CMK (cell line): ENCODE data around the gene SLC39A13.

Experiments
- DNase-seq: peaks from one replicate; pipeline ENCODE4 v3.0.0-alpha.2; 2010; ENCODE audit warnings: low read depth

SLC39A13 gene

DNA sequence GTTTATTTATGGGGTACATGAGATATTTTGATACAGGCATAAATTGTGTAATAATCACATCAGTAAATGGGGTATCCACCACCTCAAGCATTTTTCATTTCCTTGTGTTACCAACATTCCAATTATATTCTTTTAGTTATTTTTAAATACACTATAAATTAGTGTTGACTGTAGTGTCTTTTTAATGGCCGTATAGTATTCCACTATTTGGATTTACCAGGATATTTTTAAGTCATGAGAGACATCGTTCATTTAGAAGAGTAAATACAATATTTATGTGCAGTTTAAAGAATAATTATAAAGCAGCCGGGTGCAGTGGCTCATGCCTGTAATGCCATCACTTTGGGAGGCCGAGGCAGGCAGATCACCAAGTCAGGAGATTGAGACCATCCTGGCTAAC is 23.9 kb upstream of the SLC39A13 start:
- no peak for DNase-seq

DNA sequence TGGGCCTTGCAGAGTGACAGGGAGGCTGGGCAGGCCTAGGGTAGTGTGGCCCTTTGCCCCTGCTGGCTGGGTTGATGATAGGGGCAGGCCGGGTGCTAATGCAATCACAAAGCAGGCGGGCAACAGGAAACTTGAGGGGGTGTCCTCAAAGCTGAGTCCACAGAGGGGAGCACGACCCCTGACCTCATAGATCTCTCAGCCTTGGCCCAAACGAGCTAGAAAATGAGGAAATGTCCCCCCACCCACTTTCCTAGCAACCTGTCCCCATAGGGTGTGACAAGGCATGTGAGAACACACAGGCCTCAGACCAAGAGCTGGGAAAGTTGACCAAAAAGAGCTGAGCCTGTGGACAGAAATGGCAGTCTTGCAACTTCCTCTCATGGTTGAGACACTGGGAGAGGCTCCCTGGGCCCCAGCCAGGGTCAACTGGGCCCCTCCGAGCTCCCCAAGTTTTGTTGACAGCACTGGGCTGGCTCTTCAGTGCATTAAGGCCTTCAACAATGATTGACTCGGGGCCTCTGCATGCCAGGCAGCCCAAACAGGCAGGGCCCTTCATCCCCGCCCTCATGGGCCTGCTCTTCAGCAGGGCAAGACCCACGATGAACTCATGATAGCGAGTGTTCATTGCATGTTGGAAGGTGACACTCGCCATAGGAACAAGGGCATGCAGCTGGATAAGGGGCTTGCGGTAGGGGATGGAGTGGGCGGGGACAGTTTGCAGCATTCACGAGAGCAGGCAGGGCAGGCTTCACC is 20.3 kb upstream of the SLC39A13 start:
- no peak for DNase-seq

DNA sequence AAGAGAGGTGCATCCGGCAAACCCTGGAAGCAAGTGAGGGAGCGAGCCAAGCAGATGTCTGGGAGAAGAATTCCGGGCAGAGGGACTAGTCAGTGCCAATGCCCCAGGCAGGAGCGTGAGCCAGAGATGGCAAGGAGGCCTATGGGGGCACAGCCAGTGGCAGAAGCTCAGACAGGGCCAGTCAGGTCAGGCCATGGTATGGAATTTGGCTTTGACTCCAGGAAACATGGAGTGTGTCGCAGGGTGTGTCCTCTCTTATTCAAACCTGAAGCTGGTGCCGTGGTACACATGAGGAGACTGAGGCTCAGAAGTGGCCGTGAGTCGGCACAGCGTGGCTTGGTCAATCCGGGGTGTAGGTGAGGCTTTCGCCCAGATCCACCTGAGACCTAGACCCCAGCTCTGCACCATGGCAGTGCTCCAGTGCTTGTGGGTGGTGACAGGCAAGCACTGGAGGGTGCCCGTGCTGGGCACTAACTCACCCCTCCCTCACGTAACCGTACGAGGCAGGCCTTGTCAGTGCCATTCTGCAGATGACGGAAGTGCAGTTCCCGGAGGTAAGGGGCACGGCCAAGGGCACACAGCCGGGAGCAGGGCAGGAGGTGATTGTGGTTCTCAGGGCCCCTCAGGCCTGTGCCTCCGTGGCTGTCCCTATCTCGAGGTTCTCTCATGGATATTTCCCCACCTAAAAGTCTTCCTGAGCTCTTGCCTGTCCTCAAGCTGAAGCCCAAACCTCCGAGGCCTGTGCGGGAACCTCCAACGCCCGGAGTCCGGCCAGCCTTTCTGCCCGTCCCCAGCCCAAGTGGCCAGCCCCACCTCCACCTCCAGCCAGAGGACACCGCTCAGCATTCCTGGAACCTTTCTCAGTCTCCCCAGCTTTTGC is 19.5 kb upstream of the SLC39A13 start:
- DNase-seq, result no peak

GRCh38 chr11:47389577-47390421 is 18.6 kb upstream of the SLC39A13 start:
- DNase-seq, result no peak

DNA sequence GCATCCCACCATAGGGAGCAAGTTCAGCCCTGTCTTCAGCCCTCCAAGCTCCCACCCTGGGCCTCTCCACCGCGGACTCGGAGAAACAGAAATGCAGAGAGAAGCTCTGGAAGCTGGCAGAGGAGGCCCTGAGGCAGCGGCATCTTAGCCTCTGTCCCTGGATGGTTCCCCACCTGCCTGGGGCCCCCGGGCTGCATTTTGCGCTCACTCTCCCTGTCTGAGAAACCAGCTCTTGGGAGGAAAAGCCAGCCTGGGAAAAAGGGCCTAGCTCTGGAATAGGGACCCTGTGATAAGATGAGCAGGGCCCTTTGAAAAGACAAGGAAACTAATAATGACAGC is 18.0 kb upstream of the SLC39A13 start:
- no peak for DNase-seq

- no peak for DNase-seq
Observed at GRCh38 chr11:47391077-47391583, 17.3 kb upstream of the SLC39A13 start.

DNA sequence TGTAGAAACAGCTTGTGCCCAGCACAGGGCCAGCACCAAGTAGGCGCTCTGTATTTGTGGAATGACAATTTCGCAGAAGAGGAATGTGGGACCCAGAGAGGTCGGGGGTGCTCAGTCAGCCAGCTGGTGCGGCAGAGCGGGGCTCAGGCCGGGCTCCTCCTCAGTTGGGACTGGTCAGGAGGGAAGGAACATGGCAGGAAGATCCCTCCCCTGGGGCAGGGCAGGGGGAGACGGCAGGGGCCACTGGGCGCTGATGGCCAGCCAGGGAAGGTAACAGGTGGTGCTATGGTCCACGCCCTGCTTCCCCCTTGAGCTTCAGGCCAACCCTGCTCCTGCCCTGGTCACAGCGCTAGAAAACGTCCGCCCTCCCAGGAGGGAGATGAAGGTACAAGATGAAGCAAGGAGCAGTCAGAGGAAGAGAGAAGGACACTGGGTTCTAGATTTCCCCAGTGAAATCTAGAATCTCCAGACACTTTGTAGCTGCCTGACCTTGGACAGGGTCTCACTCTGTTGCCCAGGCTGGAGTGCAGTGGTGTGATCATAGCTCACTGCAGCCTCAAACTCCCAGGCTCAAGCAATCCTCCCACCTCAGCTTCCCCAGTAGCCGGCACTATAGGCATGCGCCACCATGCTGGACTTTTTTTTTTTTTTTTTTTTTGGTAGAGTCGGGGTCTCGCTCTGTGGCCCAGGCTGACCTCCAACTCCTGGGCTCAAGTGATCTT is 16.5 kb upstream of the SLC39A13 start:
- no peak for DNase-seq

DNA sequence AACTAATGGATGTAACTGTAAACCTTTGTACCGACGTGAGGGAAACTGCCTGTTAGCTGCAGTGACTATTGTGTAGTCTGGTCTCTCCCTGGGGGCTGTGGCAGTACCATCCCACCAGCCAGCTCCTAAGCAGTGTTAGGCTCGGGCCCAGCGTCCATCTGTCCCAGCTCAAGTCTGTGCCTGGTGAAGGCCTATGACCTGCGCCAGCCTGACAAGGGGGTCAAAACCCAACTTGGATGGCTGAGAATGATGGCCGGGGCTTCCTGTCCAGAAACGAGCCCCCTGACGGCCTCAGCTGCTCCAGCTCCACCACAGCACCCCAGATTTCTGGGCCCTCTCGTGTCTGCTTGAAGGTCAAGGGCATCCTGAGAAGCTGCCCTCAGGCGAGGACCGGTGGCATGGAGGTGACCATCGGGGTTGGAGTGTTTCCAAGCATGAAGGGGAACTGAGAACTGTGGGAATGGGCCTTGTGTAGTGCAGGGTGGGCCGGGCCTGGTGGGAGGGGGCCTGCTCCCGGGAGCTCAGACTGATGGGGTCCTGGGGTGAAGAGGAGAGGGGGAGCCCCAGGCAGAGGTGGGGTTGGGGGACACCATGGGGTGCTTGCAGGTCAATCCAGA is 15.7 kb upstream of the SLC39A13 start:
- no peak for DNase-seq

GRCh38 chr11:47393163-47394049 is 15.0 kb upstream of the SLC39A13 start:
- DNase-seq, result no peak

GRCh38 chr11:47394050-47394321 is 14.4 kb upstream of the SLC39A13 start:
- no peak for DNase-seq

GRCh38 chr11:47394322-47395222 is 13.8 kb upstream of the SLC39A13 start:
- no peak for DNase-seq

GRCh38 chr11:47395223-47396048 is 13.0 kb upstream of the SLC39A13 start:
- no peak for DNase-seq

GRCh38 chr11:47396049-47396320 is 12.4 kb upstream of the SLC39A13 start:
- DNase-seq, result no peak

DNA sequence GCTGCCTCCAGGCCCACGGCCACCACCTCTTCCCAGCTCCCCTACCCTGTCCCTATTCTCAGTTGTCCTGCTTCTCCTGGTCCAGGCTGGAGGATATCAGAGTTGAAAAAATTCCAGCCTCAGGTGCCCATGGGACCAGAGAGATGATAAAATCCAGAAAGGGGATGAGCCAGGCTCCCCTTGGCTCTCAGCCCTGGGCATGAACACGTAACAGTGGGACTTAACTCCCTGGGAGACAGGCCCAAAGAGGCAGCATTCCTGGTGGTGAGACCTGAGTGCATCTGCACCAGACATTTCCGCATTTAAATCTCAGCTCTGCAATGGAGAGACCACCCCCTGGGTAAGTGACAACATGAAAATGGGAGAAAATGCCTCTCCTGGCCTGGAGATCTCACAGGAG is 10.4 kb upstream of the SLC39A13 start:
- no peak for DNase-seq

GRCh38 chr11:47398551-47398950 is 9.8 kb upstream of the SLC39A13 start:
- no peak for DNase-seq

GRCh38 chr11:47399860-47400767 is 8.3 kb upstream of the SLC39A13 start:
- no peak for DNase-seq

DNA sequence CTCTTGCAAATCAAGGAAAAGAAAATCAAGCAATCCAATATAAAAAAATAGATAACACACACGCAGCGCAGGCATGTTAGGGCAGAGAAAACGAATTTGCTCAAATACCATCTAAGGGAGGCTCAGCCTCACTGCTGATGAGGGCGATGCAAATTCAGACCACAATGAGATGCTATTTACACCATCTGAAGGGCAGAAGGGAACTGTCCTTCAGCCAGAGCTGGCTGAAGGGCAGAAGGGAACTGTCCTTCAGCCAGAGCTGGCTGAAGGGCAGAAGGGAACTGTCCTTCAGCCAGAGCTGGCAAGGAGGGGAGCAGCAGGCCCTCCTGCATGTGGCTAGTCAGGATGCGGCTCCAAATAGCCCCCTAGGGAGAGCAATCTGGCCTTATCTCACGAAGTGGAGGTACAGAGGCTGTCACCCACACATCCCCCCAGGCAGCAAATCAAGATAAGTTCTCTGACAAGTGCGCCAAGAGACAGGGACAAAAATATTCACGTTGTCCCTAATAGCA is 7.6 kb upstream of the SLC39A13 start:
- DNase-seq, result no peak
